T-helper 1 cell (primary cell): ENCODE results near the gene EFCAB14.
"Not testable (repeated sequence)": the region's sequence is repeated elsewhere in the genome, so short reads cannot be mapped to it uniquely, and the experiment has no call there.

Experiments
- DNase-seq, 5 donors: peaks; one replicate each; pipeline ENCODE4 v3.0.0-alpha.2; 2012 to 2020

The EFCAB14 gene

DNA sequence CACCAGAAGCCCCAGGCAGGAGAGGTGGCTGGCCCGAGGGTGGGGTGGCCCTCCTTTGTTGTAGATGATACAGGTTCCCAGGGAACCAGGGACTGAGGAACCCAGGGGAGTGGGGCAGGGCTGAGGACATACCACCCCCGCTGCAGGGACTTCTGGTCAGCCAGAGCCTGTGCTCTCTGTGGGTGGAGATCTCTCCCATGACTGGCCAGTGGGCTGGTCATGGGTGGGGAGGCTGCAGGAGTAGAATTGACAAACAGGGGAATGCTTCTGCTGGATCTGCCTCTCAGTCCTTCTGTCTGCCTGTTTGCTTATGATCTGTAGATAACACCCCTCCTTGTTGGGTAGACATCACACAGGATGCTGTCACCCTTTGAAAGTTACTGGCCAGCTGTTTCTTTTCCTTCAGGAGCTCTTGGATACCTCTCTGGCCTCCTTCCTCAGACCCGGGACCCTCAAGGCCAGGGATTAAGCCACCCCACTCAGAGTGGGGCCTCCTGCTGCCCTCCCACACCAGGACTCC lies 2.8 kb upstream of the EFCAB14 start:
- DNase-seq = no peak

DNA sequence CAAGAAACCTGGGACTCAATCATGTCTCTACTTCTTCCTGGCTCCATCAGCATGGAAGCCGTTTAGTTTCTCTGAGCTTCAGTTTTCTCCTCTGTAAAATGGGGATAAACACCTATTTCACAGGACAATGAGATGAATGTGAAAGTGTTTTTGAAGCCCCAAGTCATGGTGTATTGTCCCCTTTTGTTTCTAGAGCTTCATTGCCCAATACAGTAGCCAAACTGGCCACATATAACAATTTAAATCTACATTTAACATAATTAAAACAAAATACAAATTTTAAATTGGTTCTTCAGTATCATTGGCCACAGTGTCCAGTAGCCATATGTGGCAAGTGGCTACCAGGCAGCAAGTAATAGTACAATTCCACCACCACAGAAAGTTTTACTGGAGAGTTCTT lies 2.3 kb upstream of the EFCAB14 start:
- no peak for DNase-seq

DNA sequence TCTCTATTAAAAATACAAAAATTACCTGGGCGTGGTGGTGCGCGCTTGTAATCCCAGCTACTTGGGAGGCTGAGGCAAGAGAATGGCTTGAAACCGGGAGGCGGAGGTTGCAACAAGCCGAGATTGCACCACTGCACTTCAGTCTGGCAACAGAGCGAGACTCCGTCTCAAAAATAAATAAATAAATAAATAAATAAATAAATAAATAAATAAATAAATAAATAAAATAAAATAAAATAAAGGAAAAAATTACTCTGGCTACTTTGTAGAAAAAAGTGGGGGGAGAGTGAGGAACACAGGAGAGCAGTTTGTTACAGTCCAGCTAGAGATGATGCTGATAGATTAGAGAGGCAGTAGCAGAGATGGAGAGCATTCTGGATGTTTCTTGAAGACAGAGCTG lies 1.4 kb upstream of the EFCAB14 start:
- DNase-seq = not testable (repeated sequence)

DNA sequence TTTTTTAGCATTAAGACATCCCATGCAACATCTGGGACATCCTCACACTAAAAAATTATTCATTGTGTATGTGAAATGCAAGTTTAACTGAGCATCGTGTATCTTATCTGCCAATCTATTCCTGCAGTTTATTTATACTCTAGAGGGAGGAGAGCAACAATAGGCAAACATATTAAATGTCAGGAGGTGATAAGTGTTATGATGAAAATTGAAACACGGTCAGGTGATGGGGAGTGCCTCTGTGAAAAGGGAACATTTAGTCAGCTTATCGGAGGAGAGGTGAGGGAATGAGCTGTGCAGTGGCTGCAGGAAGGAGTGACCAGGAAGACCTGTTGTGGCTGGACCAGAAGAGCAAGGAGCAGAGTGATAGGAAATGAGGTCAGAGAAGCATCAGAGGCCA lies 775 bp upstream of the EFCAB14 start:
- no peak for DNase-seq

DNA sequence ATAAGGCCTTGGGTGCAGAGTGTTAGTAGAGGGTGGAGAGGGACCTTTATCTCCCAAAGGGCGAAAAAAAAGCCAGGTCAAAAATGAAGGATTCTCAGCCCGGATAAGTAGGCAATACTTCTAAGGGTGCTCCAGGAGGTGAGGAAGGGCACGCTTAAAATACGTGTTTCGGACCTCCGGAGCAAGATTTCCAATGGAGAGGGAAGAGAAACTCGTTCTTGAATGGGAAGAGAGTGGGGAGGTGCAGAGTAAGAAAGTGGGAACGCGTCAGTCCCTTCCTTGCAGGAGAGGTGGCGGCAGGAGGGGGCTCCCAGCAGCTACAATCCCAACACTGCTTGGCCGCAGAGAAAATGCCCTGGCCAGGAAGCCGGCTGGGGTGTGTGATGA lies 581 bp downstream of the EFCAB14 start:
- no peak for DNase-seq

DNA sequence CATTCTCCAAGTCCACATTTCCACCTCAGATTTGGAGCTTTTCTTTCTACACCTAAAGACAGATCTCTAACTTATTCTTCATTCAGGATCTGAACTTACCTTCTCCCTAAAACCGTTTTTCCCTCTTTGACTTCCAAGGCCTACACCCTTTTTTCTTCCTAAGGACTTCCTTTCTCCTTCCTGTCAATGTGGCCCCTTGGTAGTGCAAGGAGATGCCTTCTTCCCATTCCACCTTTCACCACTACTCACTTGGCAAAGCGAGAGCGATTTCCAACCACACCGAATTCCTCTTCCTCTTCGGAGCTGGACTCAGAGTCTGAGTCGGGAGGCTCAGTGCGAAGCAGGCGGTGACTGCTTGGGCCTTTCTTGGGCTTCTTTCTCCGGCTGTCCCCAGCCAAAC lies 1.3 kb downstream of the EFCAB14 start:
- DNase-seq = no peak

DNA sequence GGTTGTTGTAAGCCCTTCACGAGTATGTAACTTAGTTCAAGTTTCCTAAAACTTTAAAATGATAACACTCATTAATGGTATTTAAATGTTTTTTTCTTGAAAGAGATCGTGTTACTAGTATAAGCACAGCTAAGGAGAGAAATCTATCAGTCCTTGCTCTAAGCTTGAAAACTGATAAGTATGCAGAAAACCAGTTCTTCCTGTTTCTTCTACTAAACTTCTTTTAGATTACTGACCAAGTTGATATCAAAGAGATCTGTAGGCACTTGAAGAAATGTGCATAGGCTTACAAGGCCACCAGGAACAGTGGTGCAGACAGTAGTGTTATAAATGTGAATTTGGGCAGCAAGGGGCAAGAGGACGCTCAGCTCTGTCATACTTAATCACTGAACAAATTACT lies 3.9 kb downstream of the EFCAB14 start:
- no peak for DNase-seq

DNA sequence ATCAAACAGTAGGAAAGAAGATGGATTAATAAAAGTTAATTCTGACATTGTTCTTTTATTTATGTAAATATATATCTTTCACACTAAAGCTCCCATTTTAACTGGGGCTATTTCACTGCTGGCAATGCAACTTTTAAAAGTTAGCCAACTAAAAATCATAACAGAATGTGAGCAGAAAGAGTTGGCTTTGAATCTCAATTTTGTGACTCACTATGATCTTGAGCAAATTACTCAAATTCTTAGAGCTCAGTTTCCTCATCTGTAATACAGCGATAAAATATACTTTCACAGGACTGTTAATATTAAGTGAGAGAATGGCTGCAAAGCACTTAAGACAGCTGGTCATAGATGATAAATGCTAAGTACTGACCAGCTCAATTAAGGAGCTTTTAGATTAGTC lies 10.8 kb downstream of the EFCAB14 start:
- no peak for DNase-seq

DNA sequence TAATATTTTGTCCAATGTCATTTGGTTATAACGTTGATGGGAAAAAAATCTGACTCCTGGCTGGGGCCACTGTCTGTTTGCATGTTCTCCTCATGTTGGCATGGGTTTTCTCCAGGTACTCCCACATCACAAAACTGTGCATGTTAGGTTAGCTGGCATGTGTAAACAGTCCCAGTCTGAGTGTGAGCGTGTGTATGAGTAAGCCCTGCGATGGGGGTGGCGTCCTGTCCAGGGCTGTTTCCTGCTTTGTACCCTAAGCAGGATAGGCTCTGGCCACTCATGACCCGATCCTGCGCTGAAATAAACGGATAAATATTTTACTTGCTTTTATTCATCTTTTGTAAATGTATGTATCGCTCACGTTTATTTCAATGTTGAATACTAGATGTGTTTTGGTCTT lies 13.5 kb downstream of the EFCAB14 start:
- DNase-seq = no peak

DNA sequence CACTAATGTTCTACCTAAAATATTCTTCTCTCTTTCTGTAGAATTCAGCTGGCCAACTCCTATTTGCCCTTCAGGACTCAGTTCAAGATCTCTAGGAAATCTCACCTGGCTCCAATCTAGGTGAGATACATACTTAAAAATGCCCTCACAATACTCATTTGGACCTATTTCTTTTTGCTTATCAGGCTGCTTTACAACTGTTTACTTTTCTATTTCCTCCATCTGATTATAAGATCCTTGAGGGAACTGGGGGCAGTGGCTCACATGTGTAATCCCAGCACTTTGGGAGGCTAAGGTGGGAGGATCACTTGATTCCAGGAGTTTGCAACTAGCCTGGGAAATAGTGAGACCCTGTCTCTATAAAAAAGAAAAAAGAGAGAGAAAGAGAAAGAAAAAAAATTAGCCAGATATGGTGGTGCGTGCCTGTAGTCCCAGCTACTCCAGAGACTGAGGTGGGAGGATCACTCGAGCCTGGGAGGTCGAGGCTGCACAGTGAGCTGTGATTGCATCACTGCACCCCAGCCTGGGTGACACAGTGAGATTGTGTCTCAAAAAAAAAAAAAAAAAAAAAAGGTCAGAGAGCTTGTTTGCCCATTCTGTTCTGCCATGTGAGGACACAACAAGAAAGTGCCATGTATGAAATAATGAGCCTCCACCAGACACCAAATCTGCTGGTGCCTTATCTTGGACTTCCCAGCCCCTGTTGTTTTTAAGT lies 14.8 kb downstream of the EFCAB14 start:
- no peak for DNase-seq

DNA sequence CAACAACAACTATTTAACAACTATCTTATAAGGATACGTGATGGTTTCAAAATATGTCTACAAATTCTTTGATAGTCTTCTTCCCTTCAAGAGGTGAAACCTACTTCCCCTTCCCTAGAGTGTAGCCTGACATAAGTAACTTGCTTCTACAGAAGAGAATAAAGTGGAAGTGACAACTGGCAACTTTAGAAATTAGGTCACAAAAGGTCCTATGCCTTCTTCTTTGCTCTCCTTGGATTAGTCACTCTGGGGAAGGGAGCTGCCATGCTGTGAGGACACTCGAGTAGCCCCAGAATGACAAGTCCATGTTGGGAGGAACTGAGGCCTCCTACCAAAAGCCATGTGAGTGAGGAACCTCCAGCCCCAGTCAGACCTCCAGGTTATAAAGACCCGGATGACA lies 19.2 kb downstream of the EFCAB14 start:
- no peak for DNase-seq

DNA sequence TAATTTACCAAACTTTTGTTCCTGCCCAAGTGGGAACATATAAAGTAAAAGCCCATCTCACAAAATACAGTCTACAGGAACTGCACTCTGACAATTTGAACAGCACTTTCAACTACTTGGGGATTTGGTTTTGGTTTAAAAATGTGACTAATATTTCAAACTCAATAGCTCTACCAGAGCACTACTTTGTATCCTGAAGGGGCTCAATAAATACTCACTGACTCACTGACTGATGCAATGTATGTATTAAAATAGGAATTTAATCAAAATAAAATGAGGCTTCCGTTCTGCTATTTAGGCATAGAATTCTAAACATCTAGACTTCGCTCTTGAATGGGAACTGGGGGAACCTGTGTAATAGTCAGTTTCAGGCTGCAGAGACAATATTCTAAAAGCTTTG lies 21.9 kb downstream of the EFCAB14 start:
- no peak for DNase-seq

DNA sequence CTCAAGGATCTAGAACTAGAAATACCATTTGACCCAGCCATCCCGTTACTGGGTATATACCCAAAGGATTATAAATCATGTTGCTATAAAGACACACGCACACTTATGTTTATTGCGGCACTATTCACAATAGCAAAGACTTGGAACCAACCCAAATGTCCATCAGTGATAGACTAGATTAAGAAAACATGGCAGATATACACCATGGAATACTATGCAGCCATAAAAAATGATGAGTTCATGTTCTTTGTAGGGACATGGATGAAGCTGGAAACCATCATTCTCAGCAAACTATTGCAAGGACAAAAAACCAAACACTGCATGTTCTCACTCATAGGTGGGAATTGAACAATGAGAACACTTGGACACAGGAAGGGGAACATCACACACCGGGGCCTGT lies 24.2 kb downstream of the EFCAB14 start:
- DNase-seq = not testable (repeated sequence)

DNA sequence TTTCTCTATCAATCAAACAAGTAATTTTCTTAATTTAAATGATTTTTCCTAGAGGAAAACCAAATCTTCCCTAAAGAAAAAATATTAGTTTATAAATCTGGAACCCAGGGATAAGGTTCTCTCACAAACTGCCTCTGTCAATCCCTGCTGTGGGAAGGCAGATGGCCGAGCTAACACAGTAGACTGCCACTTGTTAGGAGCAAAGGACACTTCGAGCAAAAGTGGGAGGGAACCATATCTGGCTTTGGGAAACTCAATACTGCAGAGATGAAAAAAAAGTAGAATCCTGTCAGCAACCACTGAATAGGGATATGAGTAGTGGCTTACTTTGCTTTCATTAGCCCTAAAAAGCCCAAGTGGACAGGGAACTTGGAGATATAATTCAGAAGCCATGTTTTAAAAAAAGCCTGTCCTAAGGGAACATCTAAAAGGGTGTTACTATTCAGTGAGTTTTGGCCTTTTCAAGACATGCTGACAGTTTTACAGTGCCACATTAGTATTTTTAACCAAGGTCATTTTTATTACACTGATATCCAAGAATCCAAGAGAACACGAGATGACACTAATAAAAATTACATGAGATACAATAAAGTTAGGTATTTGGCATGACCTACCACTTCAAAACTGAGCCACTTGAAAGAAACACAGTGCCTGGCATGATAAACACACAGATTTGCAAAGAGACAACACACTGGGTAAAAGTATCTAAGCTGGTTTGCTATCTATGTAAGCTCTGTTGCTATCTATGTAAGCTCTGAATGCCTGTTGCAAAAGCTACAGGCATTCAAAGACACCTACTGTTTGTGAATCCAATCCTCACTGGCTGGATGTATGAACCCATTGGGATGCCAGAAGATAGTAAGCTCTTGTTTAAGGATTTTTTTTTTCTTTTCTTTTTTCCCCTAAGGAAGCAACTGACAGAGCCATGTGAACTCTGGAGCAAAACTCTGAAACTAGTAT lies 25.8 kb downstream of the EFCAB14 start:
- DNase-seq = no peak

DNA sequence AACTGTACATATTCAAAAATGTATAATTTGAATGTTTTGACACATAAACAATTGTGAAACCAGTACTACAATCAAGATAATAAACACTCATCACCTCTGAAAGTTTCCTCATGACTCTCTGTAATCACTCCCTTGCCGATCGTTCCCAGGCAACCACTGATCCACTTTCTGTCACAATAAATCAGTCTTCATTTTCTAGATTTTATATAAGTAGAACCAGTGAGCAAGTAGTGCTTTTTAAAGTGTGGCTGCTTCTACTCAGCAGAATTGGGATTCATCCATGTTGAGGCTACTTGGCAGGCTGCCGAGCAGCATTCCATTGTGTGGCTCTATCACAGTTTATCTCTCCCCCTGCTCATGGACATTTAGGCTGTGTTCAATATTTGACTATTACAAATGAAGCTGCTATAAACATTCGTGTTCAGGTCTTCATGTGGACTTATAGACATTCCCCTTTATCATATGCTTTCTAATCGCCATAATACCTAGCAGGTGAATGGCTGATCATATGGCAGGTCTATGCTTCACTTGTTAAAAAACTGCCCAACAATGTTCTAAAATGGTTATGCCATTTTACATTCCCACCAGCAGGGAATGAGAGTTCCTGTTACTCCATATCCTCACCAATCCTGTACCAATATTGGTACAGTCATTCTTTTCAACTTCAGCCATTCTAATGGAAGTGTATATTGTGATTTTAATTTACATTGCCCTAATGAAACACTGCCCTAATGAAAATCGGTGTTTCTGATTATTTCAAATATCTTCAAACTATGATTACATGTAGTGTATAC lies 26.7 kb downstream of the EFCAB14 start:
- no peak for DNase-seq

DNA sequence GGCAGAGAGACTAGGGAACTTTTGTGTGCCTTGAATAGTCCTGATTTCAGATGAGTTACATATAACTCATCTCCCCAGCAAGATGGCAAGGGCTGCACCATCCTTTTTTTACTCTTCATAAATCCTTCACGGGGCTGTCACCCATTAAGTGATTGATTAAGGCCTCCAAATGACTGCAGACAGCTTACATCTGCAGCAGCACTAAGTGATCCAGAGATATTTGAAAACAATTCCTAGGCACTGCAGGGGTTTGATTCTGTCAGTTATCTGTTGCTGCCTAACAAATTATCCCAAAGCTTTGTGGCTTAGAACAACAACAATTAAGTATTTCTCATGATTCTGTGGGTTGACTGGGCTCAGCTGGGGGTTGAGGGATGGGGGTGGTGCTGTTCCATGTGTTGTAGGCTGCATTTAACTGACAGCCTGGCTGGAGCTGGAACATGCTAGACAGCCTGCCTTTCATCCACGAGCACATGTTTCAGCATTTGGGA lies 27.9 kb downstream of the EFCAB14 start:
- DNase-seq = no peak

DNA sequence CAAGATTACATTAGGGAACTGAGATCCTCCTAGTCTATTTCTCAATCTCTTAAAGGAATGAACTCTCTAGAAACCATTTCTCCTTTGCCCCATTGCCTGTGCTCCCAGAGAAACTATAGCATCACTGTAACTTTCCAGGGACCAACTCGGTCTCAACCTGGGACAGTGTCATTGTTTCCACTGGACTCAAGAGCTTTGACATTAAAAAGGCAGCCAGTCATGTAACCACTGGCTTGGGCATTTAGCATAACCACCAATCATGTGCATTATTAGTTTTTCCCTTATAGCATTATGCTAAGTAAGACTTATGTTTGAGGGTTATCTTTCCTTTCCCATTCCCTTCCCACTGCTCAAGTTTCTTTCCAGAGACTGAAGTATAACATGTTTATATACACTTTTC lies 29.0 kb downstream of the EFCAB14 start:
- DNase-seq = no peak

DNA sequence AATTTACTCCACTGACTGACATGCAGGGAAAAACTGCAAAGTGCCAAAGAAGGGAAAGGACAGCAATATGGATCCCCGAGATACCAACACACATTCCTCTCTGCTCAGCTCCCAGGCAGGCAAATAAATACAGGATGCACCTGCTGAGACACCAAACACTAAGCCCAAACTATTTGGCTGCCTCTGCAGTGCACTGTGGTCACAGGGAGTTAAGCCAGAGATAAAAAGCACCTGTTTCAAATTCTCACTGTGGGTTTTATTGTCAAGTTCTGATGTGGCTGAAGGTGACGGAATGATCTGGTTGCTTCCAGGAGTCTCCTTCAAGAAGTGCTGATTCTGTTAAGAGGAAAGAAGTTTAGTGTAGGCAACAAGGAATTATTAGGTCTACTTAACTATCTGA lies 29.6 kb downstream of the EFCAB14 start:
- no peak for DNase-seq

DNA sequence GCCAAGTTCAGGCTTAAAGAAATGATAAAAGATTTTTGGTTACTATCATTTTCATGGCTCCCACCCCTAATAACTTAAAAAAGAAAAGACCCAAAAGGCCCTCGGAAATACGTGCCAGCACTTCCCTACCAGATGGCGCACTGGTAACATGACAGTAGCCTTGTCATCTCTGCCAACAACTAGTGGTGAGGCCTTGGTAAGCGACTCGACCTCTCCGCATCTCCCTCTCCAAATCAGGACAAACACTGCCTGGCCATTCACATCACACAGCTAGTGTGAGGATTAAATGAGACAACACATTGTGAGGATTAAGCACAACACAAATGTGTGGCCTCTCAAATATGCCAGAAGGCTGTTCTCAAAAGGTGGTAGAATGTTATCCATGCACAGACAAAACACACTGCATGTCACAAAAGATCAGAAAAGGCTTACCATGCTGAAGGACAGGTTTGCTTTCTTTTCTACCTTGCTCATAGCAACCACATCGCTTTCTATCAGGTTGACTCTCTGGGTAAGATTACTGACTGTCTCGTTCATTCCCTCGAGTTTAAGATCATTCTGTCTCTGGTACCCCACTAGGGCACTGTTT lies 30.9 kb downstream of the EFCAB14 start:
- DNase-seq = no peak

DNA sequence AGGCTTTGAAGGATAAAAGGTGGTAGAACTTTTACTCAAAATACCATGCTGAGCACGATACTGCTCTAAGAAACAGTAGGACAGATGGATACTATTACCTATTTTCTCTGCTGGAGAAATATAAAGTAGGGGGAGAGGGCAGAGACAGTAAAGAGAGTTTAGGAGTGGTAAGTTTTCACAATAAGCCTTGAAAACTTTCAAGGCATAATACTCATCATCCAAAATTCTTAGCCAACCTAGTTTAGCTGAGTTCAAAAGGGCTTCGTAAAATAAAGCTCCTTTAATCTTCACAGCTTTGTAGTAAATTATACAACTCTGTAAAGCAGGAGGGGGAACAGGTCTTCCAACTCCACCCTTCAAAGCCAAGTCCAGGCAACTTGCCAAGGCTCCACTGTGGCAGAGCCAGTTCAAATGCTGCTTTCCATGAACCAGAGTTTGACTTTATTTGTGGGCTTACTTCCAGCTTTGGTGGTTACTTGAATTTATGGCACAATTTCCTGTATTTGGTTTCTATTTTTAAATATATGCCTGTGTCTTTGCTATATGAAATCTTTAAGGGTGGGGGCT lies 31.7 kb downstream of the EFCAB14 start:
- DNase-seq = no peak

DNA sequence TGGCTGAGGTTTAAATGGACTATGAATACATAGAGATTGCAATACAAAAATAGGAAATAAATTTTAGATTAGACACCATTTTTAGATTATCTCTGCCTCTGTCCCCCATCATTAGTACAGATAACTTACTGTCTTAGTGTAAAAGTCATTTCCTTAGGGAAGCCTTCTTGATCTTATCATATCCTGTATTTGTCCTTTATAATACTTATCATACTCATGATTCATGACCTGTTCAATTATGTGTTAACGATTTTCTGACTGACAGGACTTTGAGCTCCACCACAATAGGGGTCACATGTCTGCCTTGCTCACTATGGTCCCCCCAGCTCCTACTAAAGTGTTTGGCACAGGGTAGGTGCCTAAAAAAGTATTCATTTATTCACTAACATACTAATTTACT lies 32.7 kb downstream of the EFCAB14 start:
- no peak for DNase-seq

DNA sequence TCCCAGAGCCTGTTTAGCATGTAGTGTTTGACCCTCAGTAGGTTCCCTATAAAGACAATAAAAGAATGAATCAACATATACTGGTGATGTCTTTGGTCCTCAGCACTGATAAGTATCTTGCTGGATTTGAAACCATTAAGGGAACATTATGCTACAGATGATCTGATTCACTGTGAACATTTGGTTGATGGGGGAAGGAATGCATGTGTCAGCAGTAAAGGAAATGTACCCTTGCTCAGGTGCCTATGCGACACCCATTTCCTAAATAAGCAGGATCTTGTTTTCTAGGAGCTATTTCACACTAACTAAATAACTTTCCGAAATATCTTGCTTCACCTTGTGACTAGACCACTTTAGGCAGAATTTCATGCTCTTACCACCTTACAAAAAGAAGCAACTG lies 34.2 kb downstream of the EFCAB14 start:
- DNase-seq = no peak
